ENCODE data around the gene TNFRSF1A. TPM values are rescaled to one million over a fixed set of nuclear protein-coding genes. Genes with fewer than 3 reads are reported as not detected.

TNFRSF1A gene
- total RNA-seq, 1 donor from 2014 or later: 125 TPM

- Mint-ChIP-seq H3K4me1 (ENCODE audit: unreplicated experiment) (peaks cover 12% of the 10 kb centered on the region), H3K27me3 (ENCODE audit: unreplicated experiment) (peaks cover 21% of the 10 kb centered on the region), H3K9me3 (ENCODE audit: unreplicated experiment) (no peaks in the 10 kb centered on the region), H3K27ac (ENCODE audit: unreplicated experiment) (peak overlapping the region; percentile 15), H3K4me3 (ENCODE audit: unreplicated experiment) (no peak overlapping the region), H3K36me3 (ENCODE audit: low read depth, unreplicated experiment) (peaks cover 3% of the 10 kb centered on the region)
- TF ChIP-seq CTCF (IDR thresholded peaks at IDR 0.05; ENCODE audit: unreplicated experiment): no peak
- no peak for DNase-seq (ENCODE audit: low spot score)
Observed at GRCh38 chr12:6306599-6307220, 35.2 kb downstream of the TNFRSF1A start.

- Mint-ChIP-seq H3K27ac (ENCODE audit: unreplicated experiment) (peak overlapping the region; percentile 15), H3K9me3 (ENCODE audit: unreplicated experiment) (no peaks in the 10 kb centered on the region), H3K27me3 (ENCODE audit: unreplicated experiment) (peaks cover 19% of the 10 kb centered on the region), H3K36me3 (ENCODE audit: low read depth, unreplicated experiment) (peaks cover 3% of the 10 kb centered on the region), H3K4me1 (ENCODE audit: unreplicated experiment) (peaks cover 12% of the 10 kb centered on the region), H3K4me3 (ENCODE audit: unreplicated experiment) (no peak overlapping the region)
- TF ChIP-seq CTCF (IDR thresholded peaks at IDR 0.05; ENCODE audit: unreplicated experiment): no peak
- no peak for DNase-seq (ENCODE audit: low spot score)
Observed at GRCh38 chr12:6306151-6306550, 35.7 kb downstream of the TNFRSF1A start.

- TF ChIP-seq CTCF (IDR thresholded peaks at IDR 0.05; ENCODE audit: unreplicated experiment): no peak
- Mint-ChIP-seq H3K4me3 (ENCODE audit: unreplicated experiment) (no peak overlapping the region), H3K9me3 (ENCODE audit: unreplicated experiment) (no peaks in the 10 kb centered on the region), H3K4me1 (ENCODE audit: unreplicated experiment) (peaks cover 7% of the 10 kb centered on the region), H3K27ac (ENCODE audit: unreplicated experiment) (no peak overlapping the region), H3K27me3 (ENCODE audit: unreplicated experiment) (peaks cover 14% of the 10 kb centered on the region), H3K36me3 (ENCODE audit: low read depth, unreplicated experiment) (peaks cover 3% of the 10 kb centered on the region)
- no peak for DNase-seq (ENCODE audit: low spot score)
Observed at GRCh38 chr12:6303071-6303470, 38.8 kb downstream of the TNFRSF1A start.

GRCh38 chr12:6302621-6303020 is 39.3 kb downstream of the TNFRSF1A start:
- no peak for DNase-seq (ENCODE audit: low spot score)
- peaks cover 14% of the 10 kb centered on the region for H3K27me3 Mint-ChIP-seq (ENCODE audit: unreplicated experiment)

More at GRCh38 chr12:6302621-6303020, 39.3 kb downstream of the TNFRSF1A start:
- H3K4me1 Mint-ChIP-seq (ENCODE audit: unreplicated experiment): peaks cover 5% of the 10 kb centered on the region
- peaks cover 3% of the 10 kb centered on the region for H3K36me3 Mint-ChIP-seq (ENCODE audit: low read depth, unreplicated experiment)
- no peak overlapping the region for H3K27ac Mint-ChIP-seq (ENCODE audit: unreplicated experiment)
- no peak overlapping the region for H3K4me3 Mint-ChIP-seq (ENCODE audit: unreplicated experiment)
- no peak for TF ChIP-seq CTCF (IDR thresholded peaks at IDR 0.05; ENCODE audit: unreplicated experiment)
- H3K9me3 Mint-ChIP-seq (ENCODE audit: unreplicated experiment): no peaks in the 10 kb centered on the region
